Activated naive CD4-positive, alpha-beta T cell treated with anti-CD3 and anti-CD28 coated beads, Interleukin-2, amount 50 U/mL, for 24 hours (primary cell): ENCODE results near the gene FAM209B.

Source experiments
- H3K27ac Mint-ChIP-seq: one replicate; pipeline ENCODE4 v1.8.0; 2021; ENCODE audit warnings: mild to moderate bottlenecking, mixed read lengths
- H3K27me3 Mint-ChIP-seq: one replicate; pipeline ENCODE4 v1.8.0; 2021; ENCODE audit warnings: mixed read lengths
- H3K36me3 Mint-ChIP-seq: one replicate; pipeline ENCODE4 v1.8.0; 2021; ENCODE audit warnings: mixed read lengths
- H3K4me1 Mint-ChIP-seq: one replicate; pipeline ENCODE4 v1.8.0; 2021; ENCODE audit warnings: mixed read lengths
- H3K4me3 Mint-ChIP-seq: one replicate; pipeline ENCODE4 v1.8.0; 2021; ENCODE audit warnings: mild to moderate bottlenecking, mixed read lengths
- H3K9me3 Mint-ChIP-seq: one replicate; pipeline ENCODE4 v1.8.0; 2021; ENCODE audit warnings: mixed read lengths

The FAM209B gene

DNA sequence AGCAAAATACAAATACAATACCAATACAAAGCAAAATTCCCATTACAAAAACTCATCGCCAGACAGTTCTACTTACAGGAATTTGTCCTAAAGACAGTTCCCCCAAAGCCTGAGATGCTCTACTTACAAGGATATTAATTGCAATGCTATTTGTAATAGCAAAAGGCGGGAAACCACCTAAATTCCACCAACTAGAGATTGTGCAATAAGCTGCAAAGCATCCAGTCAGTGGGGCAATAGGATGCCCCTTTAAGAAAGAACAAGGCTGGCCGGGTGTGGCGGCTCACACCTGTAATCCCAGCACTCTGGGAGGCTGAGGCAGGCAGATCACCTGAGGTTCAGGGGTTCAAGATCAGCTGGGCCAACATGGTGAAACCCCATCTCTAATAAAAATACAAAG is 39.1 kb downstream of the FAM209B start:
- Mint-ChIP-seq H3K9me3 (no peaks in the 10 kb centered on the region), H3K27me3 (peaks cover 8% of the 10 kb centered on the region), H3K4me3 (no peak overlapping the region), H3K4me1 (no peaks in the 10 kb centered on the region), H3K36me3 (peaks cover 1% of the 10 kb centered on the region), H3K27ac (no peak overlapping the region)

DNA sequence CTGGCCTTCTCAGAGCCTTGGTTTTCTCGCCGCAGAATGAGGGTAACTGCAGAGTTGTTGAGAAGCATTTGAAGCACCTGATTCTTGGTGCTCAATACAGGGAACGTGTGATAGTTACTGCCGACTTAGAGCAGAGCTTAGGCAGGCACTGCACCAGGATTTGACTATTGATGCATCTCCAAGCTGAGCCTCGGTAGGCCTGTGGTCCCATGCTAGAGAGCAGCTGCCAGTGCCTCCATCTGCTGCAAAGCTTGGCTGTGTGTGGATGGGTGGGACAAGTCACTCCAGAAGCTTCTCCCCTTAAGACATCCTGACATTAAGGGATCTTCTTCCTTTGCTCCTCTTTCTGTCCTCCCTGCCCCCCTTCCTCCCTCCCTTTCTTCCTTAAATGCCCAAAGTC is 40.9 kb downstream of the FAM209B start:
- Mint-ChIP-seq H3K4me1 (no peaks in the 10 kb centered on the region), H3K27me3 (peaks cover 8% of the 10 kb centered on the region), H3K27ac (no peak overlapping the region), H3K9me3 (no peaks in the 10 kb centered on the region), H3K4me3 (no peak overlapping the region), H3K36me3 (peaks cover 1% of the 10 kb centered on the region)

DNA sequence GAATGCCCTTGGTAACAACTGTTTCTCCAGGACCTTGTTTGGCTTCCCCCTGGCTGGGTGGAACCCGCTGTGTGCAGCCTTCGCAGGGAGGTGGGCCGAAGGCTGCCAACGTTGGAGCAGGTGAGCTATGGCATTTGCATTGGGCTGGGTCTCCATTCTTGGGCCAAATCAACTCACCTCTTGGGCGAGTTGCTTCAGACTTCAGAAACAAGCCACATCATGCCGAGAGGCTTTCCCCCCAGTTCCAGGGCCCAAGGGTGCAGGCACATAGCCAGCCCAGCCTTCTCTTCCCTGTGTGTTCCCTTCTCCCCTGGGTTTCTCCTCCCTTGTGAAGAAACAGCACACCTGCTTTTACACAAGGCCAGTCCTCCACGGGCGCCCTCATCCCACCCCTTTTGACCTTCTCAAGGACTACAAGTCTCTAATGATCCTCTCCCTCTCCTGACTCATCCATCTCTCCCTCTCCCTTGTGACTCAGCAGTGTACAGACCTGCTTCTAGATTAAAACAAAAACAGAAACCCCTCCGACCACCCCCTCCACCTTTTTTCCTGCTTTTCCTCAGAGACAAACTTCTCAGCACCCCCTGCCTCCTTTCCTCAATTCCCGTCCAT is 41.6 kb downstream of the FAM209B start:
- Mint-ChIP-seq H3K4me3 (no peak overlapping the region), H3K9me3 (no peaks in the 10 kb centered on the region), H3K27ac (no peak overlapping the region), H3K4me1 (no peaks in the 10 kb centered on the region), H3K27me3 (peaks cover 8% of the 10 kb centered on the region), H3K36me3 (peaks cover 1% of the 10 kb centered on the region)

DNA sequence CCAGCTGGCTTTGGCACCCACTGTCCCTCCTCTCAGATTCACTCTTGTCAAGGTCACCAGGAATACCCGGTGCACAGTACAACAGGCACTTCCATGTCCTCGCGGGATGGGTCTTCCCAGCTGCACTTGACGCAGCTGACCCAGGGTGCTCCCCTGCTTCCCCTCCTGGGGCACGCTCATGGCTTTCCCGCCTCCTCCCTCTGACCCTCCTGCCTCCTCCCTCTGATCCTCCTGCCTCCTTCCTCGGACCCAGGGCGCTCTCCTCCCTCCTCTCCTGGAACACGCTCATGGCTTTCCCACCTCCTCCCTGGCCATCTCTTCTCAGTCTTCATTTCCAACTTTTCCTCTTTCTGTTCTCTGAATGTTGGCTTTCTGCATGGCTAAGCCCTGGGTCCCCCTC is 42.1 kb downstream of the FAM209B start:
- no peak overlapping the region for H3K27ac Mint-ChIP-seq
- H3K9me3 Mint-ChIP-seq, result no peaks in the 10 kb centered on the region
- H3K36me3 Mint-ChIP-seq, result peaks cover 1% of the 10 kb centered on the region
- peaks cover 4% of the 10 kb centered on the region for H3K27me3 Mint-ChIP-seq
- H3K4me3 Mint-ChIP-seq, result no peak overlapping the region
- no peaks in the 10 kb centered on the region for H3K4me1 Mint-ChIP-seq

DNA sequence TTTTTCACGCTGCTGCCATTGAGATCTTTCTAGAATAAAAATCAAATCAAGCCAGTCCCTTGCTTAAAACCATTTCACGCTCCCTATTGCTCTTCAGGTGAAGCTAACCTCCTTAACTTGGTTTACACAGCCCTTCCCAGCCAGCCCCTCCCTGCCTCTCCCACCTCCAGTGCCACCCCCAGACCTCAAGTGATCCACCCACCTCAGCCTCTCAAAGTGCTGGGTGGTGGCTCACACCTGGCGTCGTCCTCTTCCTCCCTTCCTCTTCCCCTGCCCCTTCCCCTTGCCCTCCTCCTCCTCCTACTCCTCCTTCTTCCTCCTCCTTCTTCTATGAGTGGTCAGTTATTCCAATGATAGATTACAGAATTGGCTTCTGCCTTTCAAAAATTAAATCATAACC is 42.9 kb downstream of the FAM209B start:
- Mint-ChIP-seq H3K27me3 (peaks cover 4% of the 10 kb centered on the region), H3K4me3 (no peak overlapping the region), H3K36me3 (peaks cover 1% of the 10 kb centered on the region), H3K9me3 (no peaks in the 10 kb centered on the region), H3K4me1 (no peaks in the 10 kb centered on the region), H3K27ac (no peak overlapping the region)

DNA sequence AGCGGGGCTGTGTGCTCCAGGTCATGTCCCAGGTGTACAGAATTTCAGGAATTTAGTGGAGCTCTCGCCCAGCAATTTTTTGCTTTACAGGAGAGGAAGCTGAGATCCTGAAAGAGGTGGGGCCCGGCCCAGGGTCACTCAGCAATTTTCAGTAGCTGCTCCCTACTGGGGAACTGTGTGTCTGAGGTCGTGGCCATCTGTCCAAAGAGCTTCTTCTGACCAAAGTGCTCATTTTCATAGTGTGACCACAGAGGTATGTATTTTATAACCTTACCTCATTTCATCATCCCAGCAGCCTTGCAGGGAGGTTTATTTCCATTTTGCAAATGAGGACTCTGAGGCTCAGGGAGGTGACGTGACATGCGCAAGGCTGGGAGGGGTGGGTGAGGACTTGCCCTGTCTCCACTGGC is 46.3 kb downstream of the FAM209B start:
- no peaks in the 10 kb centered on the region for H3K4me1 Mint-ChIP-seq
- no peak overlapping the region for H3K27ac Mint-ChIP-seq
- H3K27me3 Mint-ChIP-seq, result peaks cover 2% of the 10 kb centered on the region
- H3K9me3 Mint-ChIP-seq, result no peaks in the 10 kb centered on the region
- H3K4me3 Mint-ChIP-seq, result no peak overlapping the region
- H3K36me3 Mint-ChIP-seq, result no peaks in the 10 kb centered on the region

DNA sequence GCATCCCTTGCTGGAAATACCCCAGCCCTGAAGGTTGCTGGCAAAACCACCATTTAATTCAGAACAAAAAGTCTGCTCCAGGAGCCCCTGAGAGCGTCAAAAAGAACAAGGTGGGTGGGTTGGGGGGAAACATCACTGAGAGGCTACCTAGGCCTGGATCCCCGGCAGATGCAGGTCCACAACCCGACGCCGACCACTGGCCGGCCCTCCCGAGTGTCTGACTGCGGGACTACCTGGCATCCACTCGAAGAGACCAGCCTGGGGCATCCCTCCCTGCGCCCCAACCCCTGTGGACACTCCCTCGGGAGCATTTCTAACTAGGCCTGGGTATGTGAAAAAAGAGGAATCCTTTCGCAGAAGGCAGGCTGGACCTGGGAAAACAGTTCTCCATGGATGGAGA is 47.2 kb downstream of the FAM209B start:
- H3K4me1 Mint-ChIP-seq, result no peaks in the 10 kb centered on the region
- no peak overlapping the region for H3K27ac Mint-ChIP-seq
- H3K27me3 Mint-ChIP-seq, result peaks cover 2% of the 10 kb centered on the region
- H3K36me3 Mint-ChIP-seq, result no peaks in the 10 kb centered on the region
- no peak overlapping the region for H3K4me3 Mint-ChIP-seq
- H3K9me3 Mint-ChIP-seq, result no peaks in the 10 kb centered on the region

DNA sequence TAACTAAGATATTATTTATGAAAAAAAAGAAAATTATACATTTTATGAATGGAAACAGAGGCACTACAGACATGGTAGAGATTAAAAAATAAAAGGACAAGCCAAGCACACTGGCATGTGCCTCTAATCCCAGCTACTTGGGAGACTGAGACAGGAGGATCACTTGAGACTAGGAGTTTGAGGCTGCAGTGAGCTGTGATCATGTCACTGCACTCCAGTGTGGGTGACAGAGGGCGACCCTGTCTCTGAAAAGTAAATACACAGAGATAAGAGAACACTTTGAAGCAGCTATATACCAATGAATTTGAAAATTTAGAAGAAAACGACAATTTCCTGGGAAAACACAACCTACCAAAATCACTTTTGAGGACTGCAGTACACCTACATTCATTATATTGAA is 48.7 kb downstream of the FAM209B start:
- Mint-ChIP-seq H3K27me3 (peaks cover 2% of the 10 kb centered on the region), H3K4me3 (no peak overlapping the region), H3K9me3 (no peaks in the 10 kb centered on the region), H3K4me1 (no peaks in the 10 kb centered on the region), H3K36me3 (no peaks in the 10 kb centered on the region), H3K27ac (no peak overlapping the region)

DNA sequence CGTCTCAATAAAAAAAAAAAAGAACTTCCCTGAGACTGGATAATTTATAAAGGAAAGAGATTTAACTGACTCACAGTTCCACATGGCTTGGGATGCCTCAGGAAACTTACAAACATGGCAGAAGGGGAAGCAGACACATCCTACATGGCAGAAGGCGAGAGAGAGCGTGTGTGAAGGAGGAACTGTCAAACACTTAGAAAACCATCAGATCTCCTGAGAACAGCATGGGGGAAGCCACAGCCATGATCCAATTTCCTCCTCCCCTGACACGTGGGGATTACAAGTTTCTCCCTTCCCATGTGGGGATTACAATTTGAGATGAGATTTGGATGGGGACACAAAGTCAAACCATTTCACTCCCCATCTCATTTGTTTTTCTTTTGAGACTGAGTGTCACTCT is 49.5 kb downstream of the FAM209B start:
- H3K4me3 Mint-ChIP-seq, result no peak overlapping the region
- H3K27me3 Mint-ChIP-seq, result peaks cover 2% of the 10 kb centered on the region
- no peak overlapping the region for H3K27ac Mint-ChIP-seq
- no peaks in the 10 kb centered on the region for H3K4me1 Mint-ChIP-seq
- no peaks in the 10 kb centered on the region for H3K9me3 Mint-ChIP-seq
- no peaks in the 10 kb centered on the region for H3K36me3 Mint-ChIP-seq

DNA sequence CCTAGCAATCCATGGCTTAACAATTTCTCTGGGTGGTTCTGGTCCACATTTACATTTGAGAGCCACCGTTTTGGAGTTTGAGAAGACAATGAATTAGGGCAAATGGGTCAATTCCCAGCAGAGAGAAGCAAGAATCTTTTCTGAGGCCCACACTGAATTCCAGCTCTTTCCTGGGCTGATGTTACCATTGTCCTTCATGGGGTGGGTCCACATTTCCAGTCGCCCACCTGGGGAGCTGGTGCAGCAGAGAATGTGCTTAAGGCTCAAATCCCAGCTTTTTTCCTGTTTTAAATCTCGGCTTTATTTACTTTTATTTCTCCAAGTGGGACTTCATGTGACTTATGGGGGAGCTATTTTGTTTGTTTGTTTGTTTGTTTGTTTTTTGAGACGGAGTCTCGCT is 51.9 kb downstream of the FAM209B start:
- Mint-ChIP-seq H3K27me3 (peaks cover 4% of the 10 kb centered on the region), H3K27ac (no peak overlapping the region), H3K9me3 (no peaks in the 10 kb centered on the region), H3K4me1 (no peaks in the 10 kb centered on the region), H3K4me3 (no peak overlapping the region), H3K36me3 (no peaks in the 10 kb centered on the region)
